ENCODE data around the gene MAF. TPM values are rescaled to one million over a fixed set of nuclear protein-coding genes. Genes with fewer than 3 reads are reported as not detected.

The MAF gene
- total and polyA plus RNA-seq, 3 experiments from 2014 or later, result 2.2 to 37.6 (median 36.7) TPM

DNA sequence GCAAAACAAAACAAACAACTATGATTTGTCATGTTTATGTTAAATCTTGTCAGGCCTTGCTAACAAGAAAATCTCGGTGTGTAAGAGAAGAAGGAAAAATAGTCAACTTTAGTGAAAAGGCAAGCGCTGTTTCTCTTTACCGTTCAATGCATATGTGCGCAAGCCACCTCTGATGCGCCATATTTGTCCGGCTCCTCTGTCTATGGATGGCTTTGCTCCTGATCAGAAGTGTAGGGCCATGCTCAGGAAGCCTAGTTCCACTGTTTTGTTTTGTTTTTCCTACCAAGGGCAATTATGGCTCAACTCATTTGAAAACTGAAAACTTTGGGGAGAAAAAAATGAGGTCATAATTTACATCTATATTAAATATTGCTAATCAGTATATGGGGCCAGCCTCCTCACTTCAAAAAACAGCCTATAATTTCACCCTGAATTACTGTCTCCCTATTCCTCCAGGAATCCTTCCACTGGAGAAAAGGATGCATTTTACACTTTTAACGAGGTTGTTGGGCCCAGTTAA, 4.5 kb downstream of the MAF start:
- Mint-ChIP-seq H3K36me3 (peaks cover 4 to 30% (median 7%) of the 10 kb centered on the region in 3 donors), H3K4me1 (peaks cover 41 to 76% (median 59%) of the 10 kb centered on the region in 3 donors), H3K27me3 (peaks cover 0 to 5% of the 10 kb centered on the region in 2 donors), H3K9me3 (no peaks in the 10 kb centered on the region), H3K4me3 (peak overlapping the region; percentile 68 to 98 (median 94)), H3K27ac (peak overlapping the region; percentile 51 to 95 (median 89))
- ChIA-PET CTCF (no interaction called here), POLR2A (no interaction called here)
- no peak for DNase-seq
- Histone ChIP-seq H3K4me1 (ENCODE audit: insufficient read depth, low read length) (peaks cover 15% of the 10 kb centered on the region), H3K36me3 (ENCODE audit: insufficient read depth, low read length) (no peaks in the 10 kb centered on the region), H3K4me3 (ENCODE audit: low read length) (peak overlapping the region; percentile 40), H3K27me3 (ENCODE audit: insufficient read depth, low read length, poor library complexity, severe bottlenecking) (no peaks in the 10 kb centered on the region), H3K9me3 (ENCODE audit: low read length) (no peaks in the 10 kb centered on the region), H3K27ac (ENCODE audit: low read depth, low read length) (no peak overlapping the region)

DNA sequence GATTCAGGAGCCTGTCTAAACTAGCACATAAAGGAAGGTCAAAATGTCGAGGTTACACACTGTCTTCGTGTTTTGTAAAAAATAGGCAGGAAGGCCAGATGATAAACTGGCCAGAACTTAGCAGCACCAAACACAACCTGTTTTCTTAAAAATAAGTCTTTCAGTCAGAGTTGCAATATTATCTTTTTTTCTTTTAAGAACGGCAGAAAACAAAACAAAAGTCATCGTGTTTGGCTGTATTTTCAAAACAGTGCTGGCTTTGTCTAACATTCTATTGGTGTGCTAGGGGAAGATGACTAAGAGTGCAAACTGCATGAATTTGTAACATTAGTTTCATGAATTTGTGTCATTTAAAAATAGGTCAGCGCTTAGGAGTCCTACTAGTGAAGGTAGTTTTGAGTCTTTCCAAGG, 5.3 kb downstream of the MAF start:
- H3K36me3 ChIP-seq (ENCODE audit: insufficient read depth, low read length), result no peaks in the 10 kb centered on the region
- H3K27ac Mint-ChIP-seq, result peak overlapping the region in 7 of 8 donors; percentile 51 to 95 (median 90)
- peaks cover 42 to 77% (median 65%) of the 10 kb centered on the region in 3 donors for H3K4me1 Mint-ChIP-seq
- peak overlapping the region; percentile 40 for H3K4me3 ChIP-seq (ENCODE audit: low read length)
- peak overlapping the region; percentile 21 for H3K27ac ChIP-seq (ENCODE audit: low read depth, low read length)
- no peak for DNase-seq
- H3K4me3 Mint-ChIP-seq, result peak overlapping the region; percentile 68 to 98 (median 94)
- peaks cover 4 to 24% (median 7%) of the 10 kb centered on the region in 3 donors for H3K36me3 Mint-ChIP-seq
- ChIA-PET CTCF (no interaction called here), POLR2A (no interaction called here)
- H3K9me3 Mint-ChIP-seq, result no peaks in the 10 kb centered on the region
- H3K4me1 ChIP-seq (ENCODE audit: insufficient read depth, low read length), result peaks cover 15% of the 10 kb centered on the region
- H3K9me3 ChIP-seq (ENCODE audit: low read length), result no peaks in the 10 kb centered on the region
- peaks cover 3% of the 10 kb centered on the region in 2 donors for H3K27me3 Mint-ChIP-seq
- no peaks in the 10 kb centered on the region for H3K27me3 ChIP-seq (ENCODE audit: insufficient read depth, low read length, poor library complexity, severe bottlenecking)

DNA sequence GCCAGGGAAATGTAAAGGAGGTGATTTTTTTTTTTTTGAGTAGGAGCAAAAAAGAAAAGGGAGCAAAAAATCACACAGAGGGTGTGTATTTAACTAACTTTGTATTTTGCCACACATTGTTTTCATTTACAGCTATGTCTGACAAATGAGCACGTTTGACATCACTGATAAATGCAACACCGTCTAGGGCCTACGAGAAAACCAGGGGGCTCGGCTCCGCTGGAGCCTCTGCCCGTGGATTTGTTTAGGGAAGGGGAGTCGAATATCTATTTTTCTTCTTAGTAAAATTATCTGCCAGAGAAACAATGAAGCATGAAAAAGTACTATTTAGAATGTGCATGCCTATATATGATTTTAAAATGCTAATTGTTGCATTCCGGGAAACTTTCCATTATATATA, 6.8 kb downstream of the MAF start:
- peak overlapping the region in 6 of 7 donors; percentile 18 to 94 (median 74) for H3K4me3 Mint-ChIP-seq

DNA sequence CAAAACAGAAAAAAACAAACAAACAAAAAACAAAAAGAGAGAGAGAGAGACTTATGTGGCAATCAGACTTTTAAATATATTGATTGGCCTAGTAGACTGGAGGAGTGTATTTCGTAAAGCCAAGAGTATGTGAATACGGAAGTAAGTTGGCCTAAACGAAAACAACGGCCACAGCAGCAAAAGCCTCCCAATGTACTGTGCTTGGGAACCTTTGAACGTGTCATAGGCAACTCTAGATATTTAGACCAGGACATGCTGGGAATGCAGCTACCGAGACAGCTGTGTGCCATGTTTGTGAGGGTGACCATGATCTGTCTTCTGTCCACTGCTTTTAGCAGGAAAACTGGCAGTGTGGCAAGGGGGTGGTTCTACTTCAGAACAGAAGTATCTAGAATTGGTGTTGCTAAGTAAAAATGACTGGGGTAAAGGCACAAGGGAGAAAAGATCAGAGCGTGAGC, 7.4 kb downstream of the MAF start:
- Histone ChIP-seq H3K4me3 (ENCODE audit: low read length) (no peak overlapping the region), H3K27ac (ENCODE audit: low read depth, low read length) (no peak overlapping the region), H3K27me3 (ENCODE audit: insufficient read depth, low read length, poor library complexity, severe bottlenecking) (no peaks in the 10 kb centered on the region), H3K4me1 (ENCODE audit: insufficient read depth, low read length) (peaks cover 15% of the 10 kb centered on the region), H3K9me3 (ENCODE audit: low read length) (no peaks in the 10 kb centered on the region), H3K36me3 (ENCODE audit: insufficient read depth, low read length) (no peaks in the 10 kb centered on the region)
- H3K4me1 Mint-ChIP-seq, result peaks cover 47 to 79% (median 66%) of the 10 kb centered on the region in 3 donors
- H3K36me3 Mint-ChIP-seq, result peaks cover 7 to 14% (median 9%) of the 10 kb centered on the region in 3 donors
- CTCF ChIA-PET, result no interaction called here
- no peak for DNase-seq
- POLR2A ChIA-PET, result no interaction called here
- H3K27ac Mint-ChIP-seq, result peak overlapping the region in 7 of 8 donors; percentile 36 to 95 (median 88)
- no peaks in the 10 kb centered on the region for H3K9me3 Mint-ChIP-seq
- H3K4me3 Mint-ChIP-seq, result peak overlapping the region in 6 of 7 donors; percentile 66 to 94 (median 78)
- peaks cover 10 to 12% of the 10 kb centered on the region in 2 donors for H3K27me3 Mint-ChIP-seq

More for the DNA sequence above, 6.8 kb downstream of the MAF start:
- no peaks in the 10 kb centered on the region for H3K36me3 ChIP-seq (ENCODE audit: insufficient read depth, low read length)
- H3K27me3 ChIP-seq (ENCODE audit: insufficient read depth, low read length, poor library complexity, severe bottlenecking), result no peaks in the 10 kb centered on the region
- H3K4me1 ChIP-seq (ENCODE audit: insufficient read depth, low read length), result peaks cover 15% of the 10 kb centered on the region
- ChIA-PET POLR2A (interaction anchor here (0.6 kb wide), 1 partner anchor 659 kb away, joined by 6 read pairs; no protein-coding TSS in a partner anchor), CTCF (no interaction called here)
- peaks cover 10 to 11% of the 10 kb centered on the region in 2 donors for H3K27me3 Mint-ChIP-seq
- H3K27ac Mint-ChIP-seq, result peak overlapping the region in 7 of 8 donors; percentile 41 to 95 (median 88)
- peaks cover 7 to 19% (median 9%) of the 10 kb centered on the region in 3 donors for H3K36me3 Mint-ChIP-seq
- H3K4me3 ChIP-seq (ENCODE audit: low read length), result no peak overlapping the region
- DNase-seq, result no peak
- H3K4me1 Mint-ChIP-seq, result peaks cover 47 to 85% (median 71%) of the 10 kb centered on the region in 3 donors
- no peak overlapping the region for H3K27ac ChIP-seq (ENCODE audit: low read depth, low read length)
- H3K9me3 ChIP-seq (ENCODE audit: low read length), result no peaks in the 10 kb centered on the region
- H3K9me3 Mint-ChIP-seq, result no peaks in the 10 kb centered on the region

DNA sequence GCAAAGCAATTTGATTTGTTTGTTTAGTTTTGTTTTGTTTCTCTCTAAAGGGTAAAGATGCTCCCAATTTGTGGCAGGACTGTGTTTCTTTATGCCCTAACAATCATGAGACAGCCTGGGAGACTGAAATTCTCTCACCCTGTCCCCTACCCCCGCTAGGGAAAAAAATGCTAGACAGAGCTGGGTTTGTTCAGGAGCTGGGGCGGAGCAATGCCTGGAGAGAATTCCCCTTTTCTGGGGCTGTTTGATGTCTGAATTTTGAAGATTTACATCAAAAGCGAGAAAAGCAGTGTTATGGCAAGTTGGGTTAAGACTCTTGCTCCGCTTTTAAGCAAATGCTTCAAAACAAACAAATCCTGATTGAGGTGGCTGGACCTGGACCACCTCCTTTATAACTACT, 8.4 kb downstream of the MAF start:
- Mint-ChIP-seq H3K27ac (peak overlapping the region in 7 of 8 donors; percentile 31 to 95 (median 88)), H3K4me3 (peak overlapping the region in 5 of 7 donors; percentile 66 to 94 (median 74)), H3K9me3 (no peaks in the 10 kb centered on the region), H3K36me3 (peaks cover 7 to 12% (median 9%) of the 10 kb centered on the region in 3 donors), H3K27me3 (peaks cover 10 to 20% of the 10 kb centered on the region in 2 donors), H3K4me1 (peaks cover 44 to 71% (median 57%) of the 10 kb centered on the region in 3 donors)
- POLR2A ChIA-PET, result no interaction called here
- H3K4me3 ChIP-seq (ENCODE audit: low read length), result no peak overlapping the region
- no peaks in the 10 kb centered on the region for H3K36me3 ChIP-seq (ENCODE audit: insufficient read depth, low read length)
- no peak overlapping the region for H3K27ac ChIP-seq (ENCODE audit: low read depth, low read length)
- no peaks in the 10 kb centered on the region for H3K27me3 ChIP-seq (ENCODE audit: insufficient read depth, low read length, poor library complexity, severe bottlenecking)
- DNase-seq, result no peak
- H3K9me3 ChIP-seq (ENCODE audit: low read length), result no peaks in the 10 kb centered on the region
- H3K4me1 ChIP-seq (ENCODE audit: insufficient read depth, low read length), result peaks cover 15% of the 10 kb centered on the region
- CTCF ChIA-PET, result no interaction called here

DNA sequence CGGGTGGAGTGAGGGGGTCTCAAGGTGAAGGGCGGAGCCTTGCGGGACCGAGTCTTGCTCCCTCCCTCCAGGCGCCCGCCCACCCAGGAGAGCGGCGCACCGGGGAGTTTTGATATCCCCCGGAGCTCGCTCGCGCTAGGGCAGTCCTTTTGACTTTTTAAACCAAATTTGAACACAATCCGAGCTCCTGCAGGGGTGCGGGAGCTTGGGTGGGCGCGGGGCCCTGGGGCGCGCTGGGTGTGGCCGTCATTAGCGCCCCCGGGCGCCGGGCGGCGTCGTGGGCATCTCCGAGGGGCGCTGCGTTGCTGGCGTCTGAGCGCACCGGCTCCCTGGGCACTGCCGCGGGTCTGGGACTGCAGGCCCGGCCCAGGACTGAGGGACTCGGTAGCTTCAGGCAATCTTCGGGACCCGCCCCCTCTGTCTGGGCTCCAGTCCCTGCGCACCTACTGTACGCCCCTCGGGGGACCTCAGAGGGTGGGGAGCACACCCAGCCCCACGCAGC, 10.9 kb downstream of the MAF start:
- no peaks in the 10 kb centered on the region for H3K27me3 ChIP-seq (ENCODE audit: insufficient read depth, low read length, poor library complexity, severe bottlenecking)
- no peak overlapping the region for H3K27ac ChIP-seq (ENCODE audit: low read depth, low read length)
- H3K9me3 ChIP-seq (ENCODE audit: low read length), result no peaks in the 10 kb centered on the region
- H3K4me3 Mint-ChIP-seq, result peak overlapping the region; percentile 55 to 94 (median 82)
- ChIA-PET POLR2A (interaction anchor here (0.9 kb wide), 1 partner anchor 9 kb away, joined by 4 read pairs; no protein-coding TSS in a partner anchor), CTCF (interaction anchor here (1.4 kb wide), 1 partner anchor 12 kb away, joined by 4 read pairs; no protein-coding TSS in a partner anchor)
- H3K4me1 ChIP-seq (ENCODE audit: insufficient read depth, low read length), result peaks cover 3% of the 10 kb centered on the region
- H3K9me3 Mint-ChIP-seq, result no peaks in the 10 kb centered on the region
- DNase-seq, result no peak
- H3K4me3 ChIP-seq (ENCODE audit: low read length), result no peak overlapping the region
- H3K4me1 Mint-ChIP-seq, result peaks cover 25 to 48% (median 34%) of the 10 kb centered on the region in 3 donors
- H3K27me3 Mint-ChIP-seq, result peaks cover 10 to 20% of the 10 kb centered on the region in 2 donors
- H3K36me3 Mint-ChIP-seq, result peaks cover 4 to 6% (median 4%) of the 10 kb centered on the region in 3 donors
- peak overlapping the region in 6 of 8 donors; percentile 53 to 94 (median 82) for H3K27ac Mint-ChIP-seq
- no peaks in the 10 kb centered on the region for H3K36me3 ChIP-seq (ENCODE audit: insufficient read depth, low read length)

DNA sequence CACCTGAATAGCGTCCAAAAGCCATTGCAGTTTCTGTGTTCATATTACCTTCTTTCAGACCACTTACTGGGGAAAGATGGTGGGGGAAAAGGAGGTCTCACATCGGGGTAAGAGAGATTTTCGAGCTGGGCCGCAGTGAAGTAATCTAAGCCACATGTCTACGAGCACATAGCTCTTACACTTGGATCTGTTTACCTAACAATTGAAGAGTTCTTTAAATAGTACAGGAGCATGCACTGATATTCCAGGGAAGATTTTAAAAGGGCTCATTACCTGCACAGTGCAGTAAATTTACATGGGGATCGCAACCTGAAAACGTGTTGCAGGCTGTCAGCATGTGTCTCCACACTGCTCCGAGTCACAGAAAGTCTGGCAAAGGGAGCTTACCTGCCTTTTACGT, 12.6 kb downstream of the MAF start:
- DNase-seq, result no peak
- Mint-ChIP-seq H3K4me1 (peaks cover 17 to 31% (median 19%) of the 10 kb centered on the region in 3 donors), H3K9me3 (no peaks in the 10 kb centered on the region), H3K36me3 (peaks cover 0 to 8% (median 1%) of the 10 kb centered on the region in 3 donors), H3K27me3 (peaks cover 9 to 20% of the 10 kb centered on the region in 2 donors), H3K4me3 (peak overlapping the region in 1 of 7 donors; percentile 24), H3K27ac (no peak overlapping the region)
- CTCF ChIA-PET, result interaction anchor here (2.1 kb wide), 1 partner anchor 11 kb away, joined by 6 read pairs; no protein-coding TSS in a partner anchor
- POLR2A ChIA-PET, result no interaction called here
- no peak overlapping the region for H3K27ac ChIP-seq (ENCODE audit: low read depth, low read length)
- no peaks in the 10 kb centered on the region for H3K27me3 ChIP-seq (ENCODE audit: insufficient read depth, low read length, poor library complexity, severe bottlenecking)
- H3K36me3 ChIP-seq (ENCODE audit: insufficient read depth, low read length), result no peaks in the 10 kb centered on the region
- no peaks in the 10 kb centered on the region for H3K4me1 ChIP-seq (ENCODE audit: insufficient read depth, low read length)
- no peak overlapping the region for H3K4me3 ChIP-seq (ENCODE audit: low read length)
- no peaks in the 10 kb centered on the region for H3K9me3 ChIP-seq (ENCODE audit: low read length)

DNA sequence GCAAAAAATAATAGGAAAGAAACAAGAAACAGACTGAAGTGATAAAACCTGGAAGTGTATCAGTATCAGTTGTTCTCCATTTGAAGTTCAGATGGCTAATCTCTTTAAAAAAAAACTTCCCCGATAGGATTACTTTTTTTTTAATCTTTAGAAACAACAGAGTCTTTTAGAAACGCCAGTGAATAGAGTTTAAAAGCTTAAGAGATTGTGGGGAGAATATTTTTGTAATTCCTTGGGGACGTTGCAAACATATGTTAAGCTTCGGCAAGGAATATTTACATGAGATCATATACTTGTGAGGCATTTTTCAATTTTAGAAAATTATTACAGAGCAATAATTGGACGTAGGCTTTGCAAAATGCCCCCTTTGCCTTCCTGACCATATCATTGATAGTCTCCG, 13.2 kb downstream of the MAF start:
- ChIA-PET CTCF (interaction anchor here (2.1 kb wide), 1 partner anchor 11 kb away, joined by 6 read pairs; no protein-coding TSS in a partner anchor), POLR2A (no interaction called here)
- no peaks in the 10 kb centered on the region for H3K27me3 ChIP-seq (ENCODE audit: insufficient read depth, low read length, poor library complexity, severe bottlenecking)
- peaks cover 9 to 22% of the 10 kb centered on the region in 2 donors for H3K27me3 Mint-ChIP-seq
- H3K9me3 Mint-ChIP-seq, result no peaks in the 10 kb centered on the region
- H3K27ac Mint-ChIP-seq, result no peak overlapping the region
- H3K27ac ChIP-seq (ENCODE audit: low read depth, low read length), result no peak overlapping the region
- H3K9me3 ChIP-seq (ENCODE audit: low read length), result no peaks in the 10 kb centered on the region
- no peak overlapping the region for H3K4me3 Mint-ChIP-seq
- H3K36me3 ChIP-seq (ENCODE audit: insufficient read depth, low read length), result no peaks in the 10 kb centered on the region
- H3K4me3 ChIP-seq (ENCODE audit: low read length), result no peak overlapping the region
- peaks cover 0 to 8% (median 0%) of the 10 kb centered on the region in 3 donors for H3K36me3 Mint-ChIP-seq
- peaks cover 12 to 25% (median 19%) of the 10 kb centered on the region in 3 donors for H3K4me1 Mint-ChIP-seq
- no peak for DNase-seq
- no peaks in the 10 kb centered on the region for H3K4me1 ChIP-seq (ENCODE audit: insufficient read depth, low read length)
